Measurements from ENCODE around the gene NECAB3. TPM values are rescaled to one million over a fixed set of nuclear protein-coding genes. Genes with fewer than 3 reads are reported as not detected.

Gene NECAB3
- total and polyA plus RNA-seq, 2 of the 13 experiments (the other 11 are each of a cell fraction or from before 2014, with no cell fraction given), result 61.5 to 65.5 TPM

- TF ChIP-seq ZNF788 (CRISPR knock-in tag; IDR thresholded peaks at IDR 0.05; ENCODE audit: borderline replicate concordance) (peak; percentile 97), MAF1 (CRISPR knock-in tag; IDR thresholded peaks at IDR 0.05; ENCODE audit: borderline replicate concordance) (no peak; the same call in 1 of the 2 replicates), ZNF234 (CRISPR knock-in tag; conservative IDR thresholded peaks at IDR 0.05) (peak; percentile 62; the same call in 1 of the 2 replicates), ZNF432 (CRISPR knock-in tag; IDR thresholded peaks at IDR 0.05; ENCODE audit: borderline replicate concordance) (0 out of 2 replicates have a peak, but pooled peaks have one; percentile 82), ZNF136 (CRISPR knock-in tag; IDR thresholded peaks at IDR 0.05; ENCODE audit: low read depth) (peak; percentile 92), ZNF891 (CRISPR knock-in tag; IDR thresholded peaks at IDR 0.05) (peak; percentile 83), KDM5A (IDR thresholded peaks at IDR 0.05; ENCODE audit: borderline replicate concordance, low read length) (peak; percentile 72; the same call in 1 of the 2 replicates), NBN (conservative IDR thresholded peaks at IDR 0.05) (no peak), ONECUT2 (CRISPR knock-in tag; IDR thresholded peaks at IDR 0.05) (peak; percentile 43), PHF8 (CRISPR knock-in tag; IDR thresholded peaks at IDR 0.05) (peak; percentile 95), MTA1 (CRISPR knock-in tag; IDR thresholded peaks at IDR 0.05; ENCODE audit: borderline replicate concordance) (peak; percentile 72; the same call in 1 of the 2 replicates), ZNF124 (CRISPR knock-in tag; IDR thresholded peaks at IDR 0.05) (0 out of 2 replicates have a peak, but pooled peaks have one; percentile 28), POGZ (CRISPR knock-in tag; IDR thresholded peaks at IDR 0.05) (peak; percentile 71), SRSF9 (IDR thresholded peaks at IDR 0.05; ENCODE audit: borderline replicate concordance, insufficient read depth, low read depth, low read length, poor library complexity, severe bottlenecking) (no peak), KLF13 (CRISPR knock-in tag; IDR thresholded peaks at IDR 0.05) (0 out of 2 replicates have a peak, but pooled peaks have one; percentile 29), ZNF672 (CRISPR knock-in tag; IDR thresholded peaks at IDR 0.05) (peak; percentile 64; the same call in 1 of the 2 replicates), HNF4G (IDR thresholded peaks at IDR 0.05; ENCODE audit: borderline replicate concordance, low read depth, low read length) (no peak), HNF4G (CRISPR knock-in tag; IDR thresholded peaks at IDR 0.05; ENCODE audit: borderline replicate concordance, low read depth) (peak; percentile 90), KDM6A (CRISPR knock-in tag; IDR thresholded peaks at IDR 0.05; ENCODE audit: low read depth) (no peak), ZNF557 (CRISPR knock-in tag; IDR thresholded peaks at IDR 0.05) (peak; percentile 70; the same call in 1 of the 2 replicates), PAWR (CRISPR knock-in tag; IDR thresholded peaks at IDR 0.05; ENCODE audit: borderline replicate concordance) (no peak)
- TF ChIP-seq, protein P1, sequence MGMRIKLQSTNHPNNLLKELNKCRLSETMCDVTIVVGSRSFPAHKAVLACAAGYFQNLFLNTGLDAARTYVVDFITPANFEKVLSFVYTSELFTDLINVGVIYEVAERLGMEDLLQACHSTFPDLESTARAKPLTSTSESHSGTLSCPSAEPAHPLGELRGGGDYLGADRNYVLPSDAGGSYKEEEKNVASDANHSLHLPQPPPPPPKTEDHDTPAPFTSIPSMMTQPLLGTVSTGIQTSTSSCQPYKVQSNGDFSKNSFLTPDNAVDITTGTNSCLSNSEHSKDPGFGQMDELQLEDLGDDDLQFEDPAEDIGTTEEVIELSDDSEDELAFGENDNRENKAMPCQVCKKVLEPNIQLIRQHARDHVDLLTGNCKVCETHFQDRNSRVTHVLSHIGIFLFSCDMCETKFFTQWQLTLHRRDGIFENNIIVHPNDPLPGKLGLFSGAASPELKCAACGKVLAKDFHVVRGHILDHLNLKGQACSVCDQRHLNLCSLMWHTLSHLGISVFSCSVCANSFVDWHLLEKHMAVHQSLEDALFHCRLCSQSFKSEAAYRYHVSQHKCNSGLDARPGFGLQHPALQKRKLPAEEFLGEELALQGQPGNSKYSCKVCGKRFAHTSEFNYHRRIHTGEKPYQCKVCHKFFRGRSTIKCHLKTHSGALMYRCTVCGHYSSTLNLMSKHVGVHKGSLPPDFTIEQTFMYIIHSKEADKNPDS (CRISPR knock-in tag; IDR thresholded peaks at IDR 0.05), result no peak
Observed at GRCh38 chr20:33663161-33664084, 10.8 kb downstream of the NECAB3 start (continued).
